GM18520 (cell line): Measurements from ENCODE around the gene AIG1.
A peak's percentile ranks its signal among the peaks of the same experiment; 100 is the strongest.

ENCODE experiments used
- ATAC-seq: cut with Tn5 transposase; IDR thresholded peaks from one replicate; pipeline ENCODE4 v1.9.1; 2021; ENCODE audit not compliant: unreplicated experiment

The AIG1 gene

DNA sequence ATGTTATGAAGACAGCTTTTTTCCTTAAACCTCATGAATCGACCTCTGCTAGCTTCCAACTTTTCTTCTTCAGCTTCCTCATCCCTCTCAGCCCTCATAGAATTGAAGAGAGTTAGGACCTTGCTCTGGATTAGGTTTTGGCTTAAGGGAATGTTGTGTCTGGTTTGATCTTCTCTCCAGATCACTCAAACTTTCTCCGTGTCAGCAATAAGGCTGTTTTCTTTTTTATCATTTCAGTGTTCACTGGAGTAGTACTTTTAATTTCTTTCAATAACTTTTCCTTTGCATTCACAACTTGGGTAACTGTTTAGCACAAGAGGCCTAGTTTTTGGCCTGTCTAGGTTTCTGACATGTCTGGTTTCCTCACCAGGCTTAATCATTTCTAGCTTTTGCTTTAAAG is 32.6 kb downstream of the AIG1 start:
- ATAC-seq = no peak

DNA sequence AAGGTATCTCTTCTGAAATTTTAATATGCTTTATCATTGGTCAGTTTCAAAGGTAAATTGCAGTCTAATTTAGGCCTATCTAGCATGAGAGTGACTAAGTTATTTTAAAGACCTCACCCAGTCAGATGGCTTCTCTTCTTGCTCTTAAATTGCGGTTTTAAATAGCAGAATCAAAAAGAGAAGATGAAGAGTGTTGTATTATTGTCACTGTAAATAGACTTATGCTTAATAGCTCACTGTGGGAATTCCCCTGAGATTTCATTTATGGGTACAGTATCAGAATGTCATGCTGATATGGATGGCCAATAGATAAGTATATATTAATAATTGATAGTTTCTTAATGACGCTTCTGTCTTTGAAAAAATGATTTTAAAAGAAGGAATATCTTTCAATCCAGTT is 35.7 kb downstream of the AIG1 start:
- ATAC-seq = no peak

DNA sequence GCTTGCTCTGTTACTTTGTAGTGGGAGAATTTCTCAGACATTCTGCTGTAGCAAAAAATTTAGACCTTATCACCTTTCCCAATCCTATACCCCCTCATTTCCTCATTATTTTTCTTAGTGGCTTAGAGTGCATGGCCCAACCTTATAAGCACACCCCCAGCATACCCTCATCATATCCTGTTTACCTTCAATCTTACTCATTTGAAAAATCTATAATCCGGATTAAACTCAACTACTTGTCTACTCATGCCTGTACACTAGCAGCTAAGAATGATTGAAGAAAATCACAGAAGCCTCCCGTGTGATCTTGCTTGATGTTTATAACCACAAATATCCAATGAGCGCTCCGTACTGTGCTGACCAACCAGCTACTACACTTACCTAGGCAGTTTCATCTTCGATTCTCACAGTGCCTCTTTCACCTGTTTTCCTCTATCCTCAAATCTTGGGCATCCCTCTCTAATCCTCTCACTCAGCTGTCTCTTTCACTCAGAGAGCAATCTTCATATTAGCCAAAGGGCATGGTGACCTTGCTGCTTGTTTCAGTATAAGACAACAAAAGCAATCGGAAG is 36.6 kb downstream of the AIG1 start:
- no peak for ATAC-seq

DNA sequence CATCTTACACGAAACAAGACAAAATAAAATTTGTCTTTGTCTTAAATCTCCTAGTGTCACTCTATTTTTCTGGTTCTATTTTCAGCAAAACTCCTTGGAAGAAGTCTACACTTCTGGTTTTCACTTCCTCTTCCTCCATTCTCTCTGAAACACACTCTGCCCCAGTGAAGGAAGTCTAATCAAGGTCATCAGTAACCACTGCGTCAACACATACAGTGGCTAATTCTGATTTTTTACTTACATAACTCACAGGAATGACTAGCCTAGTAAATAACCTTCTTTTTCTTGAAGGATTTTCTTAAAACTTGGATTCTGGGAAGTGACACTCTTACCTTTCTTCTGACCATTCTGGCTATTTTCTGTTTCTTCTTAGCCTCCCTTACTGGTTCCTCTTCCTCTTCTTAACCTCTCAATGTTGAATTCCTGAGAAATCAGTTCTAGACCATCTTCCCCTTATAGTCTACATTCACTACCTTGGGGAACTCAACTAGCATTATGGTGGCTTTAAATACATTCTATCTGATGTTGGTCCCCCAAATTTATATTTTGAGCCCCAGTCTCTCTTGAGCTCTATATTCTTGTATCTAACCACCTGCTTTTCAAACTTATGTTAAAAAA is 37.5 kb downstream of the AIG1 start:
- peak; percentile 80 for ATAC-seq

DNA sequence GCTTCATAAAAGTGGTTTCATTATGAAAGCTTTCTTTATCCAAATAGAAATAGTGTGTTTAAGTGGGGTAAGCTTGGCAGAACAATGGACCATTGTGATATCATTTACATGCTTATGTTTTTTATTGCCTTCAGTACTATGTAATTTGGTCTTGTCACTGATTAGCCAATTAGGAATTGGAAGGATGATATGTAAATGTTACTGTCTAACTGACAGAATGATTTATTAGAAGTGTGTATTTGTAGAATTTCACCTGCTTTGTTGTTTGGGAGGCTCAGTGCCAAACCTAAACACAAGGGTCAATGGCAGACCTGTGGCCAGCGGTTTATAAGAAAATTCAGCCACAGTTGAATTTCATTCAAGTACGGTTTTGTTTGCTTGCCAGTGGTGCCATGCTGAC is 39.0 kb downstream of the AIG1 start:
- no peak for ATAC-seq

DNA sequence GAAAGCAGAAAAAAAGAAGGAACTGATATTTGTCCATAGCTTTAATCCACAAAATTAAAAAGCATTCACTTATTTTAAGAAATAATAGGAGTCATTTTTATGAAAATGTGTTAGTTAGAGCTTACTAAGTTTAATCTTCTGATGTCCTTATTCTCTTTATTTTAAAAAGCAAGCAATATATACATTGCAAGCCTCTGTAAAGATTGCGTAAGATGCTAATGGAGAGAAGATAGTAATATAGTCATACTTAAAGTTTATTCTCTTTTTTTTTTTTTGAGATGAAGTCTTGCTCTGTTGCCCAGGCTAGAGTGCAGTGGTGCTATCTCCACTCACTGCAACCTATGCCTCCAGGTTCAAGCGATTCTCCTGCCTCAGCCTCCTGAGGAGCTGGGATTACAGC is 39.7 kb downstream of the AIG1 start:
- no peak for ATAC-seq

DNA sequence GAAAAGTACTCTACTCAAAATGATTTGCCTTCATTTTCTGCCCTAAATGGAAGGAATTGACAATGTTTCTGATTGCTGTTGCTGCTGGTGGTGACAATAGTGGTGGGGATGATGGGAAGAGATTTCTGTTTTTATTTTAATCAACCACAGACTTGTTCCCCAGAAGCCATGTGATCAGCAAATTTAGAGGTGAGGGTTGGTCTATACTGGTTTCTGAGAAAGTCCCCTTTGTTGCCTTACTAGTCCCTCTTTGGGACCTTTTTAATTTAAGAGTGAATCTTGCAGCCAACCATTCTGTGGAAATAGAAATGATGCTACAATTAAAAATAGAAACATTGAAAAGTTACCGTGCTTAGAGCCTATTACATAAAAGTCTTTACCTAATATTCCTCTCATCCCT is 43.2 kb downstream of the AIG1 start:
- ATAC-seq = no peak

DNA sequence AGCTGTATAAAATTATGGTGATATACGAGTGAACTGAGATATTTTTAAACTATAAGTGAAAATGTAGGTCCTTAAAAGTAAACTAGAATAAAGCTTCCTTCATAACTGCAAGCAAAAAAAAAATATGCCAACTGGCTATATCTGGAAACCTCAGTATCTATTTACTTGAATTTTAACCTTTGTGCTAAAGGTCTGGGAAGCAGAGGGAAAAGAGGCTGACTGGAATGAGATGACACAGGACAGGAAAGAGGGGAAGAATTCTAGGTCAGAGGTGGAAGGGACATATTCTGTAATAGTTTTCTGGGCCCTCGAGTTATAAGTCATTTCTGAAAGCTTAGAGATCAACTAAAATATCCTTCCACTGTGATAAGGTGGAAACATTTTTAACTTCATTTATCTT is 46.8 kb downstream of the AIG1 start:
- ATAC-seq = no peak

DNA sequence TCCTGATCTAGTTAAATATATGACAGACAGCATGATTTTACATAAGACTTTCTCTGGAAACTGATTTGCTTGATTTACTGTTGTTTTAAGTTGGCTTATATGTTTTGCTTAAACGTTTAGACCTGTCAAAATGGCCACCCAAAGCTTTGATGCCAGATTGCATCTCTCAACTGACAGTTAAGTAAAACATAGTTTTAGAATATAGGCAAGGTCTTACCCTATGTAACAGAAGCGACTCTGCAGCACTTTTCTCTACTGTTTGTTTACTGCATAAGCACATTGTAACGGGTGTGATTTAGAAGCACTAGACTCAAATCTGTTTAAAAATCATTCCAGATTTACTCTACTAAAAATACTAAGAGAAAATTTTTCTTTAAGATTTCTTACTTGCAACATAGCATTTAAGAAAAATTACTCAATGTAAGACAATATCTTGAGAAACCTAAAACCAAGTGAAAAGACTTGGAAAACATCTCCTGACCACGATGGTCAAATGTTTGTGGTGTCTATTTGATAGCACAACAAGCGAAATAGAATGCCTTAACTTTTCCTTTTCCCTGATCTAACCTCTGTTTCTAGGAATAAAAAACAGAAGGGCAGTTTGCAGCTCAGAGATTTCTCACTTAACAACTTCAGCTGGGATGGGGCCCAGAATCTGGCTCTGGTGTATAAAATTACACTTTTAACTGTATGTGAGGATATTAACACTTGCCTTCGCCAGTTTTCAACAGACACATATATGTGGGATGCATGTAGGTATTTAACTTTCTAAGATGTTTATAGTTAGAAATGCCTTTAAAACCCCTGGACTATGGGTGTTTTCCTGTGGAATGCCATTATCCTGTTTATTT is 47.4 kb downstream of the AIG1 start:
- ATAC-seq = no peak

DNA sequence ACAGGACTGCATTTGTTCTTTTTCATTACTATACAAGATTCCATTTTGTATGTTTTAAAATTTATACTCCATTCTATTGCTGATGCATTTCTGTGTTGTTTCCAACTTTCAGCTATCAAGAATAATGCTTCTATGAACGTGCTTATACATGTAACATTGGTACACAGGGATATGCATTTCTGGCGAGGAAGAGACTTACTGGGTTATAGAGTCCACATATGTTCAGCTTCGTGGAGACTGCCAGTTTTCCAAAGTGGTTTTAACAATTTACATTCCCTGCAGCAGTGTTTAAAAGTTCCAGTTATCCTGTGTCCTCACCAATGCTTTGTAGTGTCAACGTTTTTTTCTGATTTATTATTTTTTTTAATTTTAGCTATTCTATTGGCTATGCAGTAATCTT is 48.5 kb downstream of the AIG1 start:
- no peak for ATAC-seq

DNA sequence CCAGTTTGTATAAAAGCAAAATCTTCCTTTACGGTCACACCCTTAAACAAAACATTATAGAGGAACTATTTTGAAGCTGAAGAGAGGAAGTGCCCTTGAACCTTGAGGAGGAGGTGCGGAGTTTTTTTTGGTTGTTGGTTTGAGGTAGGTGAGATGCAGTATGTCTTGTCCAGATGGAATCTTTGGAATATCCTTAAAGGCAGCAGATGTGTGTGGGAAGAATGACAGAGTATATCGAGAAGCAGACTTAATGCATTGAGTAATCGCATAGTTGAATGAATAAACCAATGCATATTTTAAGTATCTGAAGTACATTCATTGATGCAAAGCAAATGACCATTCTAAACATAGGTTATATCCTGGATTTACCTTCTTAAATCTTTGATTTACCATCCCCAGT is 49.9 kb downstream of the AIG1 start:
- ATAC-seq = no peak

DNA sequence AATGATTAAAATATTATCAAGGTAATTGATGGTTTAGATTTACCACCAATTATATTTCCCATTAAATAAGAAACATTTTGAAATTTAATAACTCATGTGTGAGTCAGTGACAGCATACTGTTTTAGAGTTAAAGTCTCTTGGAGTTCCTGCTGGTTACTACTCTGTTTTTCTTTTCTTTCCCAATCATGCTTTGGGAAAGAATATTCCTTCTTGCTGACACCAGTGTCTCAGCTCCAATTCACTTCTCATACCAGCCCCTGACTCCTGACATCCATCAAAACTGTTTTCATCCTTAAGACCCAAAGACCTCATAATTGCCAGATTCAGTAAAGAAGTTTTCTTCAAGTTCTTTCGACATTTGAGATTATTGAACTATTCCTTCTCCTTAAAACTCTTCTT is 50.3 kb downstream of the AIG1 start:
- ATAC-seq = no peak

DNA sequence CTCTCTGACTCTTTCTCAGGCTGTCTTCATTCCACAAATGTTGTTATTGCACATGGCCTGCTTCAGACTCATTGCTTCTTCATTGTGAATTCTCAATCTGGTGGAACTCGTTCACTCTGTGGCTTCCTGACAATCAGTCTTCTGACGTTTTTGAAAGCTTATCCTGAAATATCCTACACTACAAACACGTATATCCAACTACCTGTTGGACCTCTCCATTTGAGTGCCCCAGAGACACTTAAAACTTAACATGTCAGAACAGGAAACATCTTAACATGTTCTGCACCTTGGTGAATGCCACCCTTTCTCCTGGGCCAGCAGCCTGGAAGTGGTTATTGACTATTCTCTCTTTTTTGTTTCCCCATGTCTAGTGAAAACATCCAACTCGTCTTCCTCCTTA is 50.8 kb downstream of the AIG1 start:
- ATAC-seq = no peak

DNA sequence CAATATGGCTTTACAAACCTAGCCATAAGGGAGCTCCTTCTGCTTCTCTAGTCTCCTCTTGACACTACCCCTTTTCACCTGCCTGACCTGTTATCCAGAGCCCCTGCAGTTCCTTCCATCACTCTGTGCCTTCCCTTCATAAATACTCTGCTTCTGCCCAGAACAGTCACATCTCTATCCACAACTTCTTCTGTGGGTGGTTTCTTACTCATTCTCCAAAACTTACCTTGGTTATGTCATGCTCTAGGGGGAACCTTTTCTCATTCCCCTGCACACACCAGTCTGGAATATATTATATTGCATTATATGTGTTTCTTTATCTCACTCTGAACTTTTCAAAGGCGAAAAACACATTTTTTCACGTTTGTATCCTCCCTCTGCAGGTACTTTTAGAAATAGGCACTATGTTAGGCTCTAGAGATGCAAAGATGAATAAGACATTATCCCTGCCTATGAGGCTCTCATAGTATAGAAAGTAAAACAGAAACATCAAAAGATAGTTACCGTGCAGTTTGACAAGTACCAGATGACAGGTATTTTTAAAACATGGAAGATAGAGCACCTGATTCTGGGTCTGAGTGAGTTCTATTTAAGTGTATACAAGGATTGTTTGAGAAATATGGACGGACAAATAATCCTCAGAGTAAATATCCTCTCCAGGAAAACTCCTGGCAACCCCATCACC is 51.5 kb downstream of the AIG1 start:
- peak; percentile 51 for ATAC-seq

DNA sequence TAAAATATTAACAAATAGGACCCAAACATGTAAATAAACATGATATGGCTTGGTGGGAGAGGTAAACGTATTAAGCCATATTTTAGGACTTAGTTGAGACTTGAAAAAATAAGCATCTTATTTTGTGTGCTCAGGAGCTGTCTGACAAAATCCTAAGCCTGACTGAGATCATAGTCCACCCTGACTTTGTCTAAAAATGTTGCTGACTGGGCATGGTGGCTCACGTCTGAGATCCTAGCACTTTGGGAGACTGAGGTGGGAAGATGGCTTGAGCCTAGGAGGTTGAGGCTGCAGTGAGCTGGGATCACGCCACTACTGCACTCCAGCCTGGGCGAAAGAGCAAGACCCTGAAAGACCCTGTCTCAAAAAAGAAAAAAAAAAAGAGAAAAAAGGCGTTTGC is 52.1 kb downstream of the AIG1 start:
- ATAC-seq = no peak

DNA sequence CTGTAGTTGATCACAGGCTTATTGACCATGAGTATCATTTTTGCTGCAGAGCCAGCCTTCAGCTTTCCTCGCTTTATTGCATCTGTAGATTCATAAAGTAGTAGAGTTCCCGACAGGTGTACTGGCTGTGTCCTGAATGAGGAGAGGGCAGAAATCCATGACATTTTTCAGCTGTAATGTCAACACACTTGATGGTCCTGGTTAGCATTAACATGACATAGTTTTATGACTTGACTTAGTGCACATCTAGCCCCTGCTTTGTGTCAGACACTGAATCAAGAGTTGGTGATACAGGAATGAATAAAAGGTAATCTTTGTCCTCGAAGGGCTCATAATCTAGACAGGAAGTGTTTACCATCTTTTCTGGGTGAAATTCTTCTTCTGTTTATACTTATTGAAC is 55.0 kb downstream of the AIG1 start:
- ATAC-seq = no peak

DNA sequence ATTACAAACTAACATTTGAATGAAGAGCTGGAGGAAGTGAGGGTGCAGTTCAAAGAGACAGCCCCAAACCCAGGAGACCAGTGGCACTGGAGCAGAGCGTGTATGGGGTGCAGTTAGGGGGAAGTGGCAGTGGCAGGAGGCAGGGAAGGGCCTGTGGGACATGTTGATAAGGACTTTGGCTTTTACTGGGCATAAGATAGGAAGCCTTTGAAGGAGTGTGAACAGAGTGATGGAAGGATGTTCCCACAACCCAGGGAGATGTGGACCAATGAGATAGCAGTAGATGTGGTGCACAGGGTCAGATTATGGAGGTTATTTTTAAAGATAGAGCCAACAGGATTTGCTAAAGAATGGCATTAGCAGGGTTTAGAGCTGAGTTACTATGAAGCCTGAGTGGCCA is 56.4 kb downstream of the AIG1 start:
- no peak for ATAC-seq

DNA sequence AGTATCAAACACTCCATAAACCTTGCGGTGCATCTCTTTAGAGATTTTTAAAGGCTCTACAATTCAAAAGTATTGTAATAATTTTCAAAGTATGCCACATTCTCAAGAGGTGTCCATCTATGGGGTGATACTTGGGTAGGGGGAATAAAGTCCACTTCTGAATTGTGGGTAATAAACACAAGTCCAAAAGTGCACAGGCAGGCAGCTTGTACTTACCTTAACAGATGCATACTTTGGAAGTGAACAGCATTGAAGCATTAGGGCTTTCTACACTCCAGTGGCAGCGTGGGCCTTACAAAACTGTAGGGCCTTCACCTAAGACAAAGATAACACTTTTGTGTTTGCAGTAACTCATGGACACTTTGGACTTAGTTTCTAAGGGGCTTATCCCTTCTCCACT is 58.6 kb downstream of the AIG1 start:
- ATAC-seq = no peak

DNA sequence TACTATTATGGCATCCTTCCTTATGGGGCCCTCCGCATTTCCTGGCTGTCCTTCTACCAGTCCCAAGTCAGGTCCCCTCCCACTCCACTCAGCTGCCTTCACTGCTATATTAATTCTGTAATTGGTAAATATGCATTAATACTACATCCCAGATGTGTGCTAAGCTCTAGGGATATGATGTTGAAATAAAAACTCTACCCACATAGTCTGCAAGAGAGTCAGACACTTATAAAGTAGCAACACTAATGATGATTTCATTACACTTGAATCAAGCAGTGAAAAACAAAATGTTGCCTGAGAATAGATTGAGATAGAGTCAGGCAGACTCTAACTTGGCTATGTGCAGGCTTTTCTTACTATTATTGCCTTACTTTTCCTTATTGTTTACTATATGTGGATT is 62.4 kb downstream of the AIG1 start:
- ATAC-seq = no peak

DNA sequence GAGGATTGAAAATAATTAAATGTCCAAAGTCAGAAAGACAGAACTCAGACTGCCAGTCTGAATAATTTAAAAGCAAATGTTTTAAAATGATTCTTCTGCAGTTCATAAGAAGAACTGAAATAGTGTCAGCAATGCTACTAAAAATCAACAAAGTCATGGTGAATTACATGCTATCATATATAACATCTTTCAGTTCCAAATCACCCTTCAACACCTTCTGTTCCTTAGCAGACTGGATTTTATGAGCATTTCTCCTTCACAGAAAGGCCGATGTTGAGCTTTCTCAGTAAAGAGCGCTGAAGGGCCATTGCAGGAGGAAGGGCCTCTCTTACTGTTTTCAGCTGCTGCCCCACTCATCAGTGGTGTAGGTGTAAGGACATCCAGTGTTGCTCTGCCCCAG is 63.3 kb downstream of the AIG1 start:
- ATAC-seq = no peak

DNA sequence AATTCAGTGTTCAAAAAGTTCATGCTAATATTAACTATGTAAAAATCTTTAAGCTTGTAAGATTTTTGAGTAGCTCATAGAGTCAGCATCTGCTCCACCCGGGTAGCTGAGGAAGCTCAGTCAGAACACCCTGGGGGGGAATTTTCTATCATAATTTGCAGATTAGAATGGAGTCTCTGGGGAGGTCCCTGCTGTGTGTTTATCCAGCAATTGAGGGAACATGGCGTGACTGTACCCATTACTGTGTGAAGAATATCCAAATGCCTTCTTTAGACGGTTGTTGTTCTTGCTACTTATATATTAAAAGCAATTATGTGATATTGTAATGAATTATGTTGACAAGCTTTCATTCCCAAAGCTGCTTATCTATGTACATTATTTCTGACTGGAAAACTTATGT is 64.8 kb downstream of the AIG1 start:
- peak; percentile 40 for ATAC-seq
